ENCODE measurements around the gene CCDC149. TPM values are rescaled to one million over a fixed set of nuclear protein-coding genes. Genes with fewer than 3 reads are reported as not detected.
A peak's percentile ranks its signal among the peaks of the same experiment; 100 is the strongest.

The CCDC149 gene
- total and polyA plus RNA-seq, 2 of the 8 experiments (the other 6 are each of a cell fraction or from before 2014, with no cell fraction given) = 2.2 to 5.6 TPM

DNA sequence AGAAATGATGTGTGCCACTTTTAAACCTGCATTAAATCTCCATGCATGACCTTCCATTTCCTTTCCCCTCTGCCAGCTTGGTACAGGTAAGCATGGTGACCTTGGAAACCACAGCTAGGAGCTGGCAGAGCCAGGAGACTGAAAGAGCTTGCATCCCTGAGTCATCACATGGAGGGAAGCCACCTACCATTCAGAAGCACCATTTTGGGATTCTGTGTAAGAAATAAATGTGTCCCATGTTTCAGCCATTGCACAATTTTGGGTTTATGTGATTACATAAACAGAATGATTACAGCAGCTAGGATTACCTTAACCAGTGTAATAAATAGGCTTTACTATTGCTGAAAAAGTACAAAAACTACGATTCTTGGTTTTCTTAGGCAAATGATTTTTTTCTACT is 17.3 kb upstream of the CCDC149 start:
- no peak overlapping the region for H2BK20ac ChIP-seq (ENCODE audit: low read length)
- H3K4me2 ChIP-seq (ENCODE audit: insufficient read depth in 1 of 2, low read depth in 2 of 2, low read length in 2 of 2) = no peak overlapping the region
- H3K27ac ChIP-seq (ENCODE audit: low read depth, low read length) = no peak overlapping the region
- no peaks in the 10 kb centered on the region for H4K20me1 ChIP-seq (replicated peaks in 1 of 2; ENCODE audit: control insufficient read depth in 1 of 2, insufficient read depth in 2 of 2, low read length in 2 of 2)
- H3K14ac ChIP-seq (ENCODE audit: insufficient read length) = no peak overlapping the region
- no peaks in the 10 kb centered on the region for H3K79me2 ChIP-seq (ENCODE audit: control insufficient read depth in 1 of 2, insufficient read depth in 2 of 2, low read length in 2 of 2)
- H4K8ac ChIP-seq (ENCODE audit: extremely low read depth, insufficient read depth, low read length) = no peak overlapping the region
- H2AFZ ChIP-seq (ENCODE audit: low read length) = 0 out of 2 replicates have a peak overlapping the region, but pooled peaks have one; percentile 24
- no peak overlapping the region for H3K9ac ChIP-seq (replicated peaks in 1 of 4; ENCODE audit: extremely low read depth in 1 of 4, low read depth in 3 of 4, low read length in 3 of 4)
- no peaks in the 10 kb centered on the region for H3K36me3 ChIP-seq (ENCODE audit: control insufficient read depth in 2 of 4, insufficient read depth in 4 of 4, low read length in 3 of 4)
- H3K79me1 ChIP-seq (ENCODE audit: low read depth, low read length) = no peaks in the 10 kb centered on the region
- peaks cover 12 to 14% of the 10 kb centered on the region in 2 experiments for H3K9me3 ChIP-seq (ENCODE audit: insufficient read depth in 2 of 2, low read depth in 1 of 2, low read length in 1 of 2)
- no peak overlapping the region for H2AK5ac ChIP-seq (ENCODE audit: low read depth, low read length)
- TF ChIP-seq RAD21 (IDR thresholded peaks at IDR 0.05 in 1 of 2, conservative IDR thresholded peaks at IDR 0.05 in 1 of 2; ENCODE audit: low read depth in 2 of 2, low read length in 2 of 2) (no peak), NRF1 (IDR thresholded peaks at IDR 0.05; ENCODE audit: low read depth, low read length) (no peak), CBX8 (IDR thresholded peaks at IDR 0.05; ENCODE audit: borderline replicate concordance, low read depth, low read length) (no peak), RNF2 (IDR thresholded peaks at IDR 0.05; ENCODE audit: borderline replicate concordance, low read depth, low read length, missing control alignments, poor library complexity, severe bottlenecking) (no peak), KDM5A (IDR thresholded peaks at IDR 0.05; ENCODE audit: low read length) (no peak), TCF12 (IDR thresholded peaks at IDR 0.05; ENCODE audit: low read depth, low read length) (no peak), EZH2 (IDR thresholded peaks at IDR 0.05; ENCODE audit: low read depth, low read length, severe bottlenecking) (no peak), BRCA1 (IDR thresholded peaks at IDR 0.05; ENCODE audit: low read depth, low read length) (no peak), ZNF274 (IDR thresholded peaks at IDR 0.05; ENCODE audit: borderline replicate concordance, extremely low read depth, low read length) (no peak), CHD2 (IDR thresholded peaks at IDR 0.05; ENCODE audit: low read length) (no peak), YY1 (IDR thresholded peaks at IDR 0.05; ENCODE audit: low read depth, low read length) (no peak), SP4 (IDR thresholded peaks at IDR 0.05; ENCODE audit: low read length) (no peak), CHD1 (IDR thresholded peaks at IDR 0.05; ENCODE audit: low read depth, low read length) (no peak)
- TF ChIP-seq, protein P1, sequence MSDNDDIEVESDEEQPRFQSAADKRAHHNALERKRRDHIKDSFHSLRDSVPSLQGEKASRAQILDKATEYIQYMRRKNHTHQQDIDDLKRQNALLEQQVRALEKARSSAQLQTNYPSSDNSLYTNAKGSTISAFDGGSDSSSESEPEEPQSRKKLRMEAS (IDR thresholded peaks at IDR 0.05) = no peak
- no peak overlapping the region for H4K91ac ChIP-seq (replicated peaks; ENCODE audit: insufficient read length, low read length)
- H4K5ac ChIP-seq (ENCODE audit: insufficient read length, low read depth, low read length) = no peak overlapping the region
- no peaks in the 10 kb centered on the region for H3K27me3 ChIP-seq (replicated peaks in 1 of 4; ENCODE audit: control insufficient read depth in 3 of 4, extremely low read depth in 1 of 4, insufficient read depth in 3 of 4, low read length in 3 of 4)
- H2BK15ac ChIP-seq (ENCODE audit: low read length) = no peak overlapping the region
- 89% methylated on average over 1 of the region's 1 CpG; no CpG with 5 or more reads in 1 of the 2 experiments for WGBS, 2 experiments (ENCODE audit: extremely low coverage in 1 of 2, insufficient coverage in 1 of 2, insufficient read length in 1 of 2, insufficient replicate concordance in 2 of 2, low coverage in 1 of 2, low lambda C conversion rate in 2 of 2, missing lambda C conversion rate in 1 of 2)
- DNase-seq (ENCODE audit: low read depth in 1 of 2, low spot score in 2 of 2) (no peak), FAIRE-seq (no peak)
- no peak overlapping the region for H2BK5ac ChIP-seq (ENCODE audit: low read depth, low read length)
- no peak overlapping the region for H3K4me3 ChIP-seq (ENCODE audit: extremely low read depth in 1 of 4, insufficient read depth in 2 of 4, low read depth in 3 of 4, low read length in 4 of 4)
- no peak overlapping the region for H3K23ac ChIP-seq (ENCODE audit: insufficient read length)
- H3K4me1 ChIP-seq (replicated peaks in 1 of 4; ENCODE audit: control insufficient read depth in 3 of 4, insufficient read depth in 4 of 4, low read length in 3 of 4) = peaks cover 0 to 5% (median 0%) of the 10 kb centered on the region in 4 experiments; a peak in 2 of 7 replicates
- ChIA-PET CTCF (ENCODE audit: partially characterized antibody) (interaction anchor here (1.1 to 4.7 kb wide), 3 partner anchors 14 to 247 kb away, joined by 3 to 17 read pairs (median 3); no protein-coding TSS in a partner anchor), POLR2A (ENCODE audit: partially characterized antibody) (interaction anchor here (1.1 kb wide), 1 partner anchor 17 kb away, joined by 3 read pairs; no protein-coding TSS in a partner anchor)
- H2BK12ac ChIP-seq (ENCODE audit: low read depth, low read length) = no peak overlapping the region
- H3K56ac ChIP-seq (replicated peaks; ENCODE audit: insufficient read length, low read depth, low read length) = no peak overlapping the region
- no peak overlapping the region for H2BK120ac ChIP-seq (replicated peaks; ENCODE audit: low read depth, low read length)
- no peaks in the 10 kb centered on the region for H3K23me2 ChIP-seq (ENCODE audit: low read depth, low read length)
- no peak overlapping the region for H3K18ac ChIP-seq (ENCODE audit: extremely low read depth, low read length)
- no peak overlapping the region for H3K4ac ChIP-seq (replicated peaks; ENCODE audit: insufficient read length, low read depth, low read length)
